HG02642 (cell line): Measurements from ENCODE around the gene NRXN2.
"Not testable (repeated sequence)": the region's sequence is repeated elsewhere in the genome, so short reads cannot be mapped to it uniquely, and the experiment has no call there.

Source experiments
- ATAC-seq: cut with Tn5 transposase; IDR thresholded peaks from one replicate; pipeline ENCODE4 v1.9.1; 2021; ENCODE audit warnings: mild to moderate bottlenecking; ENCODE audit not compliant: unreplicated experiment, poor library complexity

NRXN2 gene

GRCh38 chr11:64562723-64563351, 160.2 kb downstream of the NRXN2 start:
- ATAC-seq: no peak

GRCh38 chr11:64561984-64562722, 160.8 kb downstream of the NRXN2 start:
- ATAC-seq: no peak

DNA sequence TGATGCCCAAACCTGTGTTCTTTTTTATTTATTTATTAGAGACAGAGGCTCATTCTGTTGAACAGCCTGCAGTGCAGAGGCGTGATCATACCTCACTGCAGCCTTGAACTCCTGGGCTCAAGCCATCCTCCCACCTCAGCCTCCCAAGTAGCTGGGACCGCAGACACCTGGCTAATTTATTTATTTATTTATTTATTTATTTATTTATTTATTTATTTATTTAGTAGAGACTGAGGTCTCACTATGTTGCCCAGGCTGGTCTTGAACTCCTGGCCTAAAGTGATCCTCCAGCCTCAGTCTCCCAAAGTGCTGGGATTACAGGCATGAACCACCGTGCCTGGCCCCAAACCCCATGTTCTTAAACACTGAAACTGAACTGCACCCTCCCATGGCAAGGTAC, 161.6 kb downstream of the NRXN2 start:
- not testable (repeated sequence) for ATAC-seq

DNA sequence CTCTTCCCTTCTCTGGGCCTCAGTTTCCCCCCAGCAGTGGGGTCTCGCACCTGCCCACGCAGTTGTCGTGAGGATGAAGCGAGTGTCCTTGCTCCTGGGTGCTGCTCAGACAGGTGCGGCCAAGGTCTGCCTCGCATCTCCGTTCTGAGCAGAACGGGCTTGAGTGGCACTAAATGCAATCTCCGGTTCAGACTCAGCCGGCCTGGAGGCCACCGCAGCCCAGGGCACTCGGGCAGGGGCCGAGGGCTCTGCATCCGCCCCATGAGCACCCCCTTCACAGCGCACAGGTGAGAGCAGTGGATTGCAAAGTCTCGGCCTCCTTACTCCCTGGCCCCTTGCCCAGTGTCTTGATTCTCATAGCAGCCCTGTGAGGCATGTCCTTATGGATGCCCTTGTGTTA, 162.1 kb downstream of the NRXN2 start:
- no peak for ATAC-seq

- no peak for ATAC-seq
These were observed 162.7 kb downstream of the NRXN2 start for GRCh38 chr11:64560139-64560771.

DNA sequence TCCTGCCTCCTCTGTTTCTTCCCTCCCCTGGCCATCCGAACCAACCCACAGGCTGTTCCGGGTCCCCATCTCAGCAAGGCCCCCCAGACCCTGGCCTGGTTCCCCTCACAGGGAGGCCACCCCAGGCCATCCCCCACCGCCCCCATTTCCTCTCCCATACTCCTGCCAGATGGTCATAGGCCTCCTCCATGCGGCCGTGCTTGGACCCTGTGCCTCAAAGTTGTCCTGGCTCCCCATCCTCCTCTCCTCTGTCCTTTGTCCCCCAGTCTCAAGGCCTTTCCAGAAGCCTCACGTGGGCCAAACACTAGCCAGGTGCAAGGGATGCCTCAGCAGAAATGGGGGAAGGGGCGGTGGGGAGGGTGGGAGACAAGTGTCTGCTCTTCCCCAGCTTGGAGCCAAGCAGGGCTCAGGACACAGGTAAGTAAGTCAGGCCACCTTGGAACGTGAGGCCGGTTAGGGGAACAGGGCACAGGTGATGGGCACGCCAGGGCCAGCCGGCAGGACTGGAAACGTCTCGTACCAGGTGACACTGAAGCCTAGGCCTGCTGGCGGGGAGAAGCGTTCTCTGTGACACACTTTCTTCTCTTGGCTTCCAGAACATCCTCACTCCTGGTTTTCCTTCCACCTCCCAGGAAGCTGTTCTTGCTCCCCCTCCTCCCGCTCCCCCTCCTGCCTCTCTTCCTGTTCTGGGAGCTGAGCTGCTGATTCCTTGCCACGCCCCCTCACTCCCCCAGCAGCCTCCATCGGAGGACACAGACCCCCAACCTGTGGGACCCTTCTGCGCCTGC, 163.5 kb downstream of the NRXN2 start:
- ATAC-seq: no peak

- no peak for ATAC-seq
These were observed 164.1 kb downstream of the NRXN2 start for GRCh38 chr11:64558869-64559268.

- ATAC-seq: no peak
These were observed 164.8 kb downstream of the NRXN2 start for GRCh38 chr11:64558065-64558745.

GRCh38 chr11:64556721-64557250, 166.2 kb downstream of the NRXN2 start:
- no peak for ATAC-seq
